C4-2B (cell line): Measurements from ENCODE around the gene CFAP45.

ENCODE experiments used
- H3K27ac ChIP-seq: fragments of 450-650 bp; 2 replicates; pipeline ENCODE4 v1.5.1; 2017
- ZFX ChIP-seq: fragments of 450-650 bp; IDR thresholded peaks from 2 replicates; pipeline ENCODE4 v1.6.1; 2017
- TF ChIP-seq, protein P1 (sequence below): fragments of 450-650 bp; conservative IDR thresholded peaks from 2 replicates; pipeline ENCODE4 v1.5.1; 2017; ENCODE audit warnings: mild to moderate bottlenecking

Gene CFAP45

DNA sequence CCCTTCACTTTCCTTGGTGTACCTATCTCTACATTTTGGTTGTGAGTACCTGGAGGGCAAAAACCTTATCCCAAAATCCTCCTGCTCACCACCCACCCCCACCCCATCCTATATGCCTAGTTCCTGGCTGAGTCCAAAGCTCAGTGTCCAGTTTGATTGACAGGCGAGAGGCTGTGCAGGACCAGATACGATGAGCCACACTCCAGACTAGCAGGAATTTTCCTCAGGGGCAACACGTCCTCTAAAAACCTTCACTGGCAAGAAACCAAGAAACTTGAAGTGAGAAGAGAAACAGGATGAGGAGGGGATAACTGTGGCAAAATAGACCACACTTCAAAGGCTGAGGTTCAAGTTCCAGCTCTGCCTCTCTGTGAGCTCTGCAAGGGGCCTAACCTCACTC is 74.4 kb downstream of the CFAP45 start:
- no peak overlapping the region for H3K27ac ChIP-seq
- TF ChIP-seq ZFX: no peak
- TF ChIP-seq, protein P1, sequence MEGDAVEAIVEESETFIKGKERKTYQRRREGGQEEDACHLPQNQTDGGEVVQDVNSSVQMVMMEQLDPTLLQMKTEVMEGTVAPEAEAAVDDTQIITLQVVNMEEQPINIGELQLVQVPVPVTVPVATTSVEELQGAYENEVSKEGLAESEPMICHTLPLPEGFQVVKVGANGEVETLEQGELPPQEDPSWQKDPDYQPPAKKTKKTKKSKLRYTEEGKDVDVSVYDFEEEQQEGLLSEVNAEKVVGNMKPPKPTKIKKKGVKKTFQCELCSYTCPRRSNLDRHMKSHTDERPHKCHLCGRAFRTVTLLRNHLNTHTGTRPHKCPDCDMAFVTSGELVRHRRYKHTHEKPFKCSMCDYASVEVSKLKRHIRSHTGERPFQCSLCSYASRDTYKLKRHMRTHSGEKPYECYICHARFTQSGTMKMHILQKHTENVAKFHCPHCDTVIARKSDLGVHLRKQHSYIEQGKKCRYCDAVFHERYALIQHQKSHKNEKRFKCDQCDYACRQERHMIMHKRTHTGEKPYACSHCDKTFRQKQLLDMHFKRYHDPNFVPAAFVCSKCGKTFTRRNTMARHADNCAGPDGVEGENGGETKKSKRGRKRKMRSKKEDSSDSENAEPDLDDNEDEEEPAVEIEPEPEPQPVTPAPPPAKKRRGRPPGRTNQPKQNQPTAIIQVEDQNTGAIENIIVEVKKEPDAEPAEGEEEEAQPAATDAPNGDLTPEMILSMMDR: no peak

DNA sequence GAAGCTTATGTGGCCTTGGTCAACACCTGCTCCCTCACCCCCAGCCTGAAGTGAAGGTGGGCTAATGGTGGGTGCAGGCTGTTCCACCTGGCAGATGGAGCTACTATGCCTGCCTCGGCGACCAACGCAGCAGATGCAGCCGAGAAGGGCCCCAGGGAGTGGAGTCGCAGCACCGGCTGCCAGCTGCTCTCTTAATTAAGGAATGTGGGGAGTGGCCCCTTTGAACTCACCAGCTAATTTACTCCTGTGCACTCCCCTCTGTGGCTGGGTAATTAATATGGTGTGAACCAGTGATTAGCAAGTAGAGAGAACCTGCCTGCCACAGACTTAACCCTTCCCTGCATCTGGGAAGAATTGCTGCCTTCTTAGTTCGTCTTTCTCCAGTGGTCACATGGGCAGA is 76.6 kb downstream of the CFAP45 start:
- no peak overlapping the region for H3K27ac ChIP-seq
- TF ChIP-seq, protein P1: no peak
- no peak for TF ChIP-seq ZFX
